VCaP (cell line): Measurements from ENCODE around the gene SART3.

Source experiments
- H3K27ac ChIP-seq: fragments of 450-650 bp; 2 replicates; pipeline ENCODE4 v1.5.1; 2017
- TF ChIP-seq, protein P1 (sequence below): fragments of 450-650 bp; conservative IDR thresholded peaks from 2 replicates; pipeline ENCODE4 v1.5.1; 2017; ENCODE audit warnings: mild to moderate bottlenecking, moderate library complexity

SART3 gene

DNA sequence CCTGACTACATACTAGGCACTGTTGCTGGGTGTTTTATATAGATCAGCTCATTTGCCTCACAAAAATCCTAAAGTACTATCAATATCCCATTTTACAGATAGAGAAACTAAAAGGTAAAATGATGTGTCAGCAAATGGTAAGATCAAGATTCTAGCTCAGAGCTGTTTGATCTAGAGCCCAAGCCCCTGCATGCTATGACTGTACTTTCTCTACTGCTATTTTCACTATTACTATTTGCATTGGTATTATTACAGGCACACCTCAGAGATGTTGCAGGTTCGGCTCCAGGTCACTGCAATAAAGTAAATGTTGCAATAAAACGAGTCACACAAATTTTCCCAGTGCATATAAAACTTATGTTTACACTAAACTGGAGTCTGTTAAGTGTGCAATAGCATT is 12.3 kb upstream of the SART3 start:
- no peak overlapping the region for H3K27ac ChIP-seq
- TF ChIP-seq, protein P1, sequence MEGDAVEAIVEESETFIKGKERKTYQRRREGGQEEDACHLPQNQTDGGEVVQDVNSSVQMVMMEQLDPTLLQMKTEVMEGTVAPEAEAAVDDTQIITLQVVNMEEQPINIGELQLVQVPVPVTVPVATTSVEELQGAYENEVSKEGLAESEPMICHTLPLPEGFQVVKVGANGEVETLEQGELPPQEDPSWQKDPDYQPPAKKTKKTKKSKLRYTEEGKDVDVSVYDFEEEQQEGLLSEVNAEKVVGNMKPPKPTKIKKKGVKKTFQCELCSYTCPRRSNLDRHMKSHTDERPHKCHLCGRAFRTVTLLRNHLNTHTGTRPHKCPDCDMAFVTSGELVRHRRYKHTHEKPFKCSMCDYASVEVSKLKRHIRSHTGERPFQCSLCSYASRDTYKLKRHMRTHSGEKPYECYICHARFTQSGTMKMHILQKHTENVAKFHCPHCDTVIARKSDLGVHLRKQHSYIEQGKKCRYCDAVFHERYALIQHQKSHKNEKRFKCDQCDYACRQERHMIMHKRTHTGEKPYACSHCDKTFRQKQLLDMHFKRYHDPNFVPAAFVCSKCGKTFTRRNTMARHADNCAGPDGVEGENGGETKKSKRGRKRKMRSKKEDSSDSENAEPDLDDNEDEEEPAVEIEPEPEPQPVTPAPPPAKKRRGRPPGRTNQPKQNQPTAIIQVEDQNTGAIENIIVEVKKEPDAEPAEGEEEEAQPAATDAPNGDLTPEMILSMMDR, result no peak

DNA sequence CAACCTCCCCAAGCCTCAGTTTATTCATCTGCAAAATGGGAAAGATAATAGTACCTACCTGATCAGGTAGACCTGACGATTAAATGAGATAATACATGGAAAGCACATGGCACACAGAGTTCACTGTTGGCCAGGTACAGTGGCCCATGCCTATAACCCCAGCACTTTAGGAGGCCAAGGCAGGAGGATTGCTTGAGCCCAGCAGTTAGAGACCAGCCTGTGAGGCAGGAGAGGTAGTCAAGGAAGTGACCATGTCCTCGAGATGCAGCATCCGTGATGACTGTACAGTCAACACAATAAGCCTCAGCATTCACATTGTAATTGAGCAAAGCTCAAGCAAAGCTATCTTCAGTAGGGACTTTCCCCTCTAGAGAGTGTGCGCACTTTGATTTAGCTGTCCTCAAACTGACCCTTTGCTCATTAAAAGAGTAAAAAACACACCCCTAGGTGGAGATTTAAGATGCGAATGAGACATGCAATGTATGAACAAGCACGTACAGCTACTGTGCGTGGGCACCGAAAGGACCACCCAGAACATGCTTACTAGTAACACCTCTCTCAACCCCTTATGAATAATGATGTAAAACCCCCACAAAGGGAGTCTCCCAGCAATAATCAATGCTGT is 11.3 kb upstream of the SART3 start:
- H3K27ac ChIP-seq, result no peak overlapping the region

DNA sequence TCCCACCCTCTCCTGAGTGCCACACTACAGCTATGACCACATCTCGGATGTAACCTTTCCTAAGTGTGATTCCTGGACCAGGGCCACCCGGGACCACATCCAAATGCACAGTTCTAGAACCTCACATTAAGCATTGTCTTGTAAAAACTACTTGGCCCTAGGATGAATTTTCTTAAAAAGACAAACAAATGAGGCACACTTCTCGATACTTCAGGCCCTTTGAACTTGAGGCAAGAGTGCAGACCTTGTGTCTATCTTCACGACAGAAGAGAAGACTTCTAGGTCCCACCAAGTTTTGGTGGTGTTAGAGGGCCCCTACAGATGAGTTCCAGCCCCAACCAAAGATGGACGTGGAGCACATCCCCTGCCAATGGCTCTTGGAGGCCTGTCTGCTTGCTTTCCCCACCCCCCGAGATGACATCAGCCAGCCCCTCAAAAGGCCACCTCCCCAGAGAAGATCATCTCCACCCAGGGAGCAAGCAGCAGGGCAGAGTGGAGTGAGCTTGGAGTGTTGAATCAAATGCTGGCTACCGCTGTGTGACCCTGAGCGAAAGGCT is 10.7 kb upstream of the SART3 start:
- TF ChIP-seq, protein P1, result no peak
- no peak overlapping the region for H3K27ac ChIP-seq

More for the DNA sequence above, 11.3 kb upstream of the SART3 start:
- TF ChIP-seq, protein P1, result no peak

DNA sequence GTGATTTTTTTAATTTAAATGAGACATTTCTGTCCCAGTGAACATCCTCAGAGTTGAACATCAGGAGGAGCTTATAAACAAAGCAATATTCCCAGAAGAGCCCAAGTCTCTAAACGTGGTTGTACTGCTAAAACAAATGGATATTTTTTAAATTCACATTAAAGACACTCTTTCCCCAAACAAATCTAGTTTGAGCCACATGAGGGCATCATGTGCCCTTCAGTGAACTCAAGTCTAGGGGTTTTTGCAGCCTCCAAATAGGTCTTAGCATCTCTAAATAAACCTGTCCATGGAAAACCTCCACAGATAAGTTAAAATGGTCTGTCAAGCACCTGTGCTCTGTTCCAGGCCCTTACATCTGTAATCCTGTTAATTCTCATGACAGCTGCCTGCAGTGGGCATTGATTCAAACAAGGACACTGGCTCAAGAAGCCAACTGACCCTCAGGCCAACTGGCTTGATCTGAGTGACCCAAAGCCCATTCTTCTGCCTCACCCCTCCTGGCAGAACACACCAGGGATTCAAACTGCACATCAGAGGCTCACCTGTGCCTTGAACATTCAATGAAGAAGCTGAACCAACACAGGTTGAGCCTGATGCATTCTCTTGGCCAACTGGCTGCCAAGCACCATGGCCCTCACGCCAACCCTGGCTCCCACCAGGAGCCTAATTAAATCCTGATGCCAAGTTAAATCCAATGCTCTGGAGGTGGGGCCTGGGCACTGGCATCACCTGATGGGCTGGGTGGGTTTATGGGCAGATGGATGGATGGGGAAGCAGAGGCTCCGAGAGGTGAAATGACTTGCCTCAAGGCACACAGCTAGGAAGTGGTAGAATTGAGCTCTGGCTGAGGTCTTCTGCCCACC is 10.0 kb upstream of the SART3 start:
- TF ChIP-seq, protein P1, result no peak; the same call in 1 of the 2 replicates
- H3K27ac ChIP-seq, result no peak overlapping the region

DNA sequence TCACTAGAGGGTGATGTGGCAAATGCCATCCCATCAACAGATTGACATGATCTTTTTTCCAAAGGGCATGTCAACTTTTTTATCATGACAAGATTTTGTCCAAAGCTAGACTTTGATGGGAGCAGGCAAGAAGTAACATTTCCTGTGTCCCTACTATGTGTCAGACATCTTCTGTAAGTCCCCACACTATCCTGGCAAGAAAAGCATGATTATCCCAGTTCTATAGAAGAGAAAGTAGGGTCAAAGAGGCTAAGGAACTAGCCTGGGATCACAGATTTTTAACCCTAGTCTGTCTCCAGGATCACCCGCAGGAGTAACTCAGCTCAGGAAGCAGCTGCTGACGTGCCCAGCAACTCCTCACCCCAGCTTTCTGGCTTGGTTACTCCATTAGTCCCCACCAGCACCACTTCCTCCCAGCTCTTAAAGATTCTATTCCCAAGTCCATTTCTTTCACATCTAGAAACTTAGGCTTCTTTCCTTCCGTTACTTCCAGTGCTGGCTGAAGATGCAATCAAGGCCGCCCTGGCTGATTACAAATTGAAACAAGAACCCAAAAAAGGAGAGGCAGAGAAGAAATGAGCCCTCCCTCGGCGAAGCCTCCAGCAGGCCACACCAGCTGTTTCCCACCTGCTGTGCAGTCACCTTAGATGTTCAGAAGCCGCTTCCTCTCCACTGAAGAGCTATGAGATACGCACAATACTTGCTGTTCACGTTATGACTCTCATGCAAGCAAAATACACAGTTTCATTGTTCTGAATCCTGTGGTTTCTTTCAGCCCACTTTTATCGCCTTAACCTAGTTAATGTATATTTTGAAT is 7.6 kb upstream of the SART3 start:
- peak overlapping the region; percentile 66 for H3K27ac ChIP-seq
- TF ChIP-seq, protein P1, result 0 out of 2 replicates have a peak, but pooled peaks have one; percentile 9

DNA sequence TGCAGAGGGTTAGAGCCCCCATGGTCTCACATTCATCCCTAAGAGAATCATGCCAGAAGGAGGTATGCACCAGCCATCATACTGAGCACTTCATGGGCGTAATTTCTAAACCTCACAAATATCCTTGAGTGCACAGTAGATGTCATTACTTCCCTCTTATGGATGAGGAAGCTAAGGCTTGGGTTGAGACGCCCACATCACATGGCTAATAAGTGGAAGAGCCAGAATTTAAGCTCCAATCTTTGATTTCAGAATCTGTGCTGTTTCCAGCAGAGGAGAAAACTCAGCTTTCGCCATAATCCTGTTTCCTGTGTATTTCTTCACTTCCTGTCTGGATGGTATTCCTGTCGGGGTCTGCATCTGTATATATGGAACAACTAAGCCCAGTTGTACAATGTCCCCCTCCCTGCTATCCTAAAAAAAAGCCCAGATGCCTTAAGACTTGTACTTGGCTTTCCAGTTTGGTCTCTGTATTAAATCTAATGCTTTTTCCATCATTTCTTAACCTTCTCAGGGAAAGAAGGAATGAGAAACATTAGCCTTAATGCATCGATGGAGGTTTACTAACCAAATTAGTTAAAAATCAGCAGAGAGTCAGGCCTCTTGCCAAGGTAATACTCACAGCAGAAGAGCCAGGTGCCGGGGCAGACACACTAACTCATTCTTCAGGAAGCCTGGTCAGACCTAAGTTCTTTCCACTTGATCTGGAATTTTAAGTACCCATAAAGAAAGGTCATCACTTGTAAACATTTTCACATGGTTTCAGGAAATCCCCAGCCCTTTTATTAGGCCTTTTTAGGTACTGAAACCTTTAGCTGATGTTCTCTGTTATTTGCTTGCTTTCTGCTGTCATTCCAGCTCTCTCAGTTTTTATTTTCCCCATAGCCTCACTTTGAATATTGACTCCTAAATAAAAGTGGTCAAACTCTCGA is 6.7 kb upstream of the SART3 start:
- TF ChIP-seq, protein P1, result no peak
- H3K27ac ChIP-seq, result peak overlapping the region; percentile 66
